HUES64 (cell line): ENCODE data around the gene FFAR2.
"Not testable (repeated sequence)": the region's sequence is repeated elsewhere in the genome, so short reads cannot be mapped to it uniquely, and the experiment has no call there.

Experiments
- H3K27ac ChIP-seq: 2 replicates; pipeline ENCODE4 v1.7.0; 2013; ENCODE audit warnings: low read depth, low read length, inconsistent platforms
- H3K27me3 ChIP-seq: 2 replicates; pipeline ENCODE4 v1.6.1; 2013; ENCODE audit warnings: mild to moderate bottlenecking, low read length; ENCODE audit not compliant: insufficient read depth
- H3K36me3 ChIP-seq: 2 replicates; pipeline ENCODE4 v1.6.1; 2013; ENCODE audit warnings: mild to moderate bottlenecking, low read length; ENCODE audit not compliant: insufficient read depth
- H3K4me1 ChIP-seq: 2 replicates; pipeline ENCODE4 v1.6.1; 2013; ENCODE audit warnings: mild to moderate bottlenecking, low read length, moderate library complexity; ENCODE audit not compliant: insufficient read depth
- H3K4me3 ChIP-seq: 2 replicates; pipeline ENCODE4 v1.5.1; 2013; ENCODE audit warnings: mild to moderate bottlenecking, low read length, moderate library complexity
- H3K9ac ChIP-seq: 2 replicates; pipeline ENCODE4 v1.6.1; 2013; ENCODE audit warnings: mild to moderate bottlenecking, low read depth, low read length
- H3K9me3 ChIP-seq: 2 replicates; pipeline ENCODE4 v1.6.1; 2013; ENCODE audit warnings: low read depth, low read length; ENCODE audit not compliant: insufficient read depth
- WGBS: fragments of 150-250, 120-280 bp; methylation state at CpG from one replicate; pipeline ENCODE4 v1.1.7; 2013; ENCODE audit warnings: missing lambda C conversion rate; 5-methylcytosine and 5-hydroxymethylcytosine counted together

Gene FFAR2

DNA sequence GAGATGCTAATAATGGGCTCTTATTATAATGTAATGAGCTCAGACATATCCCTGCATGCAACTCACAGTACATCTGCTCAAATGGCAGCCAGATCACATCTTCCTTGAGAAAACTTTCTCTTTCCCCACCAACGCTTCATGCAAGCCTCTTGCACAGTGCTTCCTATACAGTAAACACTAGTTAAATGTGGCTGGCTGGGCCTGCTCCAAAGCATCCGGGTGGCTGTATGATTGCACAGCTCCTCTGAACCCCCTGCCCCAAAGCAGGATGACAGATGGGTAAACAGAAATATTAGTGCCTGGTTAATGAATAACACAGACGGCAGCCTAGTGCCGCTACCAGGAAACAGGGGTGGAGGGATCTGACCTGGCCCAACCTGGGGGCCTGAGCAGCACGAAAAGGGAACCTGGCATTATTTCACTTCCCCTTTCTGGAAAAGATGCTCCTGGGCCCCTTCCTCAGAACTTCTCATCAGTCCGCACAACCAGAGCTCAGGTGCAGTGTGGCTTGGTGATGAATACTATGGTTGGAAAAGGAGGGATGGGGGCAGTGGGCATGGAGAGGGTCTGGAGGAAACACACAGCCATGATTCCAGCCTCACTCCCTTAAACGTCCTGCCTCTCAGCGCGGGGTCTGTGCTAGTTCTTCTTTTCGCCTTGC is 10.8 kb downstream of the FFAR2 start:
- Histone ChIP-seq H3K27me3 (no peaks in the 10 kb centered on the region), H3K9me3 (no peaks in the 10 kb centered on the region), H3K27ac (no peak overlapping the region), H3K9ac (no peak overlapping the region), H3K4me3 (no peak overlapping the region), H3K36me3 (no peaks in the 10 kb centered on the region), H3K4me1 (no peaks in the 10 kb centered on the region)
- 83% methylated on average over 9 of the region's 10 CpGs for WGBS

DNA sequence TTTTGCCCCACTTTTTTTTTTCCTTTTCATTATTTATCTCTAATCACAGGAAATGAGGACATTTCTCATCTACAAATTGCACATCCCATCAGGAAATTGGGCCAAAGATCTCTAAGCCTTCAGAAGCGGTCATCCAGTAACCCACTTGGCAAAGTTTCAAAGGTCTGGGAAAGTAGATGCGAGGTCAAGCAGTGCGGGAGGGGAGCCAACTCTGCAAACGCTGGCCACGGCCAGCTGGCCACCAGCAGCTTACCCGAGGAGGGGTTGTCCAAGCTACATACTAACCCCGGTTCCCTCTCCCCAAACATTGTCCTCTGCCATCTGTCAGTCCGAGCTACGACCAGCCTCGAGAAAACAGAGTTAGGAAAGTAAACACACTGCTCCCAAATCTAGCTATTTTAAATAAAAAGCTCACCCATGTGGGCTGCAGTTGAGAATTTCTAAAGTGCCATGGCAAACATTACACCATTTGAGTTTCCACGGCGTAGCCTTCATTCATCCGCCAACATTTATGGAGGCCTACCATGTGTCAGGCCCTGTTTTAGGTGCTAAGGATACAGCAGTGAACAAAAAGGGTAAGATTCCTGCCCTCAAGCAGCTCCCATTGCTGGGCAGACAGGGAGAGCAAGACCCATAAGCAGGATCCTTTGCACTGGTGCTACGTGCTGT is 11.5 kb downstream of the FFAR2 start:
- Histone ChIP-seq H3K27ac (no peak overlapping the region), H3K9me3 (no peaks in the 10 kb centered on the region), H3K9ac (no peak overlapping the region), H3K27me3 (no peaks in the 10 kb centered on the region), H3K36me3 (no peaks in the 10 kb centered on the region), H3K4me3 (no peak overlapping the region), H3K4me1 (no peaks in the 10 kb centered on the region)
- WGBS = 86% methylated on average over 14 of the region's 14 CpGs

DNA sequence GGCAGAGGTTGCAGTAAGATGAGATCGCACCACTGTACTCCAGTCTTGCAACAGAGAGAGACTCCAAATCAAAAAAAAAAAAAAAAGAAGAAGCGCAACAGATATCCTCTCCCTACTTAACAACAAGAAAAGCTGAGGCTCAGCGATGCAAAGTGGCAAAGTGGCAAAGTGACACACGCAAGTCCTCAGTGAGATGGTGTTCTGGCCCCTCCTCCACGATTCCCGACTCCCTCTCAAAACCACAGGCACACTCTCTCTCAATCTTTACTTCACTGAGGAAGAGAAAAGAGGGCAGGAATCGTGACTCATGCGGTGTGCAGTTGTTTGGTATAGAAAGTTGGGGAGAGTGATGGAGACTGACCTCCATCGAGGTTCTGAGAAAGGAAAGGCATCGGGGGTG is 12.6 kb downstream of the FFAR2 start:
- Histone ChIP-seq H3K36me3 (no peaks in the 10 kb centered on the region), H3K9ac (no peak overlapping the region), H3K27me3 (no peaks in the 10 kb centered on the region), H3K27ac (no peak overlapping the region), H3K4me3 (no peak overlapping the region), H3K9me3 (no peaks in the 10 kb centered on the region), H3K4me1 (no peaks in the 10 kb centered on the region)
- 91% methylated on average over 9 of the region's 10 CpGs for WGBS

DNA sequence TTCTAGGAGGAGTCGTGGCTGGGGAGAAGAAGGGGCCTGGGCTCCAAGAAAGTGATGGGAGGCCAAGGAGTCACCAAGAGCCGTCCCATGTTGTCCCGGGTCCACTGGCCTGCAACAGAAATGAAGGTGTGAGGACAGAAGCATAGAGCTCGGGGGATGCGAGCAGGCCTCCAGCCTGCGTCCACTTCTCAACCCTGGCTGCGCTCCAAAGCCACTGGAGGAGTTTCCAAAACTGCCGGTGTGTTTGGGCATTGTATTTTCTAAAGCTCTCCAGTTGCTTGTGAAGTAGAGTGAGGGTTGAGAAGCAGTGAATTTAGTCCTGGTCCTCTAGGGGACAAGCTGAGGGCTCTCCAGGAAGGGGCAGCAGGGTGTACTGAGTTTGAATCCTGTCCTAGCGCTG is 13.0 kb downstream of the FFAR2 start:
- WGBS = 92% methylated on average over 9 of the region's 9 CpGs
- H3K27ac ChIP-seq = no peak overlapping the region
- H3K27me3 ChIP-seq = no peaks in the 10 kb centered on the region
- no peak overlapping the region for H3K4me3 ChIP-seq
- no peaks in the 10 kb centered on the region for H3K9me3 ChIP-seq
- H3K9ac ChIP-seq = no peak overlapping the region
- no peaks in the 10 kb centered on the region for H3K36me3 ChIP-seq
- no peaks in the 10 kb centered on the region for H3K4me1 ChIP-seq

DNA sequence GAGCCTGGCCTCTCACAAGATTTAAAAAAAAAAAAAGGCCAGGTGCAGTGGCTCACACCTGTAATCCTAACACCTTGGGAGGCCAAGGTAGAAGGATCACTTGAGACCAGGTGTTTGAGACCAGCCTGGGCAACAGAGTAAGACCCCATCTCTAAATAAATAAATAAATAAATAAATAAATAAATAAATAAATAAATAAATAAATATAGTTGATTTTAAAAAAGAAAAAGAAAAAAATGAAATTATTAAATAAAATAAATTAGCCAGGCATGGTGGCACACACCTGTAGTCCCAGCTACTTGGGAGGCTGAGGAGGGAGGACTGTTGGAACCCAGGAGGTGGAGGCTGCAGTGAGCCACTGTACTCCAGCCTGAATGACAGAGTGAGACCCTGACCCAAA is 13.7 kb downstream of the FFAR2 start:
- H3K36me3 ChIP-seq, H3K4me1 ChIP-seq, H3K9me3 ChIP-seq, H3K9ac ChIP-seq, H3K27me3 ChIP-seq, H3K4me3 ChIP-seq, H3K27ac ChIP-seq: not testable (repeated sequence)

DNA sequence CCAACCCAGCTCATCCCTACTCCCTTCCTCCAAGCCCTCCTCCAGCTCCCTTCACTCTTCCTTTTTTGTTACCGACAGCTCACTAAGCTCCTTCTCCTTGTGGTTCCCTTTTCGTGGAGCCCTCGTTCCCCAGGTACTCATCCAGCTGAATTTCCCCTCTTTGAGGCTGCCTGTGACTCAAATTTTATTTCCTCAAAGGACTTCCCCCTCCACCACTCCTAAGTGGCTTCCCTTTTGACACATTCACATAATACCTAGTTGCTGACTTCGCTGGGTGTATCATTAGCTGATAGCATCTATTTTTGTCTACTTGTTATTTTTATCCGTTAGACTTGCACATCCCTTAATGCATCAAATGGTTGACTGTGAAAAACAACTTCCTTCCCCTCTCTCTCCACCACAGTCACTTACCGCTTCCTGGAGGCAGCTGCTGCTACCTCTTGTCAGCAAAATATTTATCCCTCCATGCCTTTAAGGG is 14.5 kb downstream of the FFAR2 start:
- 71% methylated on average over 6 of the region's 6 CpGs for WGBS
- H3K27ac ChIP-seq = no peak overlapping the region
- no peaks in the 10 kb centered on the region for H3K4me1 ChIP-seq
- H3K4me3 ChIP-seq = no peak overlapping the region
- no peaks in the 10 kb centered on the region for H3K36me3 ChIP-seq
- no peaks in the 10 kb centered on the region for H3K9me3 ChIP-seq
- no peak overlapping the region for H3K9ac ChIP-seq
- H3K27me3 ChIP-seq = no peaks in the 10 kb centered on the region

DNA sequence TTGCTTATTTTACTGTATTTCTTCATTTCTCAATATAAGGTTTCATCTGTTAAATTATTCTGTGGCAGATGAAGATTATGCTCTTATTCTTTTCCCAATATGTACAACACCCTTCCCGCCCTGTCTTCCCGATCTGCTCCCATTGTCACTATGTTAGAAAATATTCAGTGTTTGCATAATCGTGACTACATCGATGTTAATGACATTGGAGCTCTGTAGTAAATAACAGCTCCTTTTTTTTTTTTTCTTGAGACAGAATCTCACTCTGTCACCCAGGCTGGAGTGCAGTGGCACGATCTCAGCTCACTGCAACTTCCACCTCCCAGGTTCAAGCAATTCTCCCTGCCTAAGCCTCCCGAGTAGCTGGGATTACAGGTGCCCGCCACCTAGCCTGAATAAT is 14.9 kb downstream of the FFAR2 start:
- H3K27ac ChIP-seq, H3K4me1 ChIP-seq, H3K4me3 ChIP-seq, H3K9ac ChIP-seq, H3K36me3 ChIP-seq, H3K9me3 ChIP-seq, H3K27me3 ChIP-seq: not testable (repeated sequence)
- whole genome bisulfite sequencing = 93% methylated on average over 5 of the region's 7 CpGs

DNA sequence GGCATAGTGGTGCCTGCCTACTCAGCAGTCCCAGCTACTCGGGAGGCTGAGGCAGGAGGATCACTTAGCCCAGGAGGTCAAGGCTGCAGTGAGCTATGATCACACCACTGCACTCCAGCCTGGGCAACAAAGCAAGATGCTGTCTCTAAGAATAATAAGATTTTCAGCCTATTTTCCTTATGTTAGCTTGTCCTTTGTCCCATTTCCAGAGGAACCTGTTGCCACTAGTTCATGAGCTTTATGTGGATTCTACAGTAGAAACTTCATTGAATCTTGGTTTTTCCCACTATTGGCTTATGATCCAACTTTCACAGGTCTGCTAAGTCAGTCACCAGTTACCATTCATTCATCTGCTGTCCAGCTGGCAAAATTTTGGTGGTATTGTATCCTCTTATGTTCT is 18.2 kb downstream of the FFAR2 start:
- H3K4me3 ChIP-seq = no peak overlapping the region
- peaks cover 7% of the 10 kb centered on the region; the same call in 1 of the 2 replicates for H3K4me1 ChIP-seq
- H3K9ac ChIP-seq = no peak overlapping the region
- H3K27me3 ChIP-seq = no peaks in the 10 kb centered on the region
- H3K9me3 ChIP-seq = no peaks in the 10 kb centered on the region
- H3K36me3 ChIP-seq = no peaks in the 10 kb centered on the region
- WGBS = 96% methylated on average over 1 of the region's 1 CpG
- no peak overlapping the region for H3K27ac ChIP-seq

DNA sequence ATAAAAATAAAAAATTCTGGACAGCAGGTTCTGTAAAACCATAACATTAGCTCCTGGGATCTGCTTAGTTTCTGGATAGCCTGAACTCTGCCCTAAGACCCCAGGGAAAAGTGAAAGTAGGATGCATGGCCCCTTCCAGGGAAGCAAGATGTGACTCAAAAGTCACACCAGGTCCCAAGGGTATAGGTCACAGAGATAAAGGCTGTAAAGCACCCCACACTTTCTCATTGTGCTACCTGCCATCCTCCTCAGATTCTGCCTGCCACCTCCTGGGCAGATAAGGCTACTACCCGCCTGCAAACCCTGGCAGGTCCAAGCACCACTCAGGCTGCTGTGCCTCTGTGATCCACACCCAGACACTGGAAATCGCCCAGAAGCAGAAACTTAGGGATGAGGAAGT is 20.6 kb downstream of the FFAR2 start:
- no peak overlapping the region for H3K4me3 ChIP-seq
- WGBS = 78% methylated on average over 2 of the region's 2 CpGs
- H3K9ac ChIP-seq = no peak overlapping the region
- no peaks in the 10 kb centered on the region for H3K36me3 ChIP-seq
- H3K9me3 ChIP-seq = no peaks in the 10 kb centered on the region
- H3K4me1 ChIP-seq = peaks cover 12% of the 10 kb centered on the region; the same call in 1 of the 2 replicates
- H3K27ac ChIP-seq = no peak overlapping the region
- no peaks in the 10 kb centered on the region for H3K27me3 ChIP-seq

DNA sequence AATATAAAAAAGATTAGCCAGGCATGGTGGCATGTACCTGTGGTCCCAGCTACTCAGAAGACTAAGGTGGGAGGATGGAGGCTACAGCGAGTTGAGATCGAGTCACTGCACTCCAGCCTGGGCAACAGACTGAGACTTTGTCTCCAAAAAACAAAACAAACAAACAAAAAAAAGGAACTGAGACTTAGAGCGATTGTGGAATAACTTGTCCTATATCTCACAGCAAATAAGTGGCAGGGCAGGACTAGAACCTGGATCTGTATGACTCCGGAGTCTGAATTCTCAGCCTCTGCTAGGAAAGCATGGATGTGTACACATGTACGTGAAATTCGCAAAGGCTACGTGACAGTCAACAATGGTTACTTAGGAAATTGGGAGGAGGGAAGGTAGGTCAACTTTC is 22.1 kb downstream of the FFAR2 start:
- Histone ChIP-seq H3K4me1 (peaks cover 12% of the 10 kb centered on the region; the same call in 1 of the 2 replicates), H3K9me3 (no peaks in the 10 kb centered on the region), H3K4me3 (no peak overlapping the region), H3K36me3 (no peaks in the 10 kb centered on the region), H3K27me3 (no peaks in the 10 kb centered on the region), H3K9ac (no peak overlapping the region), H3K27ac (no peak overlapping the region)
- 87% methylated on average over 7 of the region's 7 CpGs for WGBS

DNA sequence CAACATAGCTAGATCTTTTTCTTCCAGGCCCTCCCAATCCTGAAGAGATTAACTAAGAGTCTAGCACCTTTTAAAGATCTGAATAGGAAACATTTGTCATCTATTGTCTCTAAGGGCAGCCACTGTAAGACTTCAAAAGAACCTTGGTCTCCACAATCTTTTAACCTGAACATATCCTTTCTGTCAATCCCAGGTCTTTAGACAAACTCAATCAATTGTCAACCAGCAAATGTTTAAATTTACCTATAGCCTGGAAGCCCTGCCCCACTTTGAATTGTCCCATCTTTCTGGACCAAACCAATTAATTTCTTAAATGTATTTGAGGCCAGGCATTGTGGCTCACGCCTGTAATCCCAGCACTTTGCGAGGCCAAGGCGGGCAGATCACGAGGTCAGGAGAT is 23.0 kb downstream of the FFAR2 start:
- H3K9ac ChIP-seq, H3K9me3 ChIP-seq, H3K36me3 ChIP-seq, H3K27me3 ChIP-seq, H3K27ac ChIP-seq, H3K4me3 ChIP-seq: not testable (repeated sequence)
- peaks cover 12% of the 10 kb centered on the region; the same call in 1 of the 2 replicates for H3K4me1 ChIP-seq
- WGBS = 44% methylated on average over 4 of the region's 4 CpGs
